ENCODE measurements around the gene GTF2A2. TPM values are rescaled to one million over a fixed set of nuclear protein-coding genes. Genes with fewer than 3 reads are reported as not detected.
"Not testable (repeated sequence)": the region's sequence is repeated elsewhere in the genome, so short reads cannot be mapped to it uniquely, and the experiment has no call there.

The GTF2A2 gene
- polyA plus RNA-seq (2013, experiment 1 of 2), result 115 TPM
- polyA plus RNA-seq (2013, experiment 2 of 2), result 141 TPM

GRCh38 chr15:59656897-59657634, at the start of gene GTF2A2:
GTF2A2 (minus strand) TSS chr15:59657515; CDS start chr15:59652277, 5,238 bp downstream.
- H3K36me3 ChIP-seq (ENCODE audit: control insufficient read depth, insufficient read depth, low read length), result peaks cover 68% of the 10 kb centered on the region
- H3K4me1 ChIP-seq (ENCODE audit: control insufficient read depth, insufficient read depth, low read length, poor library complexity, severe bottlenecking), result no peaks in the 10 kb centered on the region
- WGBS, 2 experiments (ENCODE audit: insufficient coverage in 2 of 2), result 0 to 1% methylated on average over 46 to 49 of the region's 59 CpGs
- peak within 1 kb of the TSS; percentile 83 for H3K4me3 ChIP-seq (ENCODE audit: extremely low read depth, insufficient read depth, low read length, poor library complexity, severe bottlenecking)
- H3K9me3 ChIP-seq (ENCODE audit: control insufficient read depth, low read length), result peaks cover 5% of the 10 kb centered on the region
- H3K27ac ChIP-seq (ENCODE audit: low read depth, low read length, severe bottlenecking), result peak within 1 kb of the TSS; percentile 77

- H3K36me3 ChIP-seq (ENCODE audit: control insufficient read depth, insufficient read depth, low read length), result no peaks in the 10 kb centered on the region
- no peak overlapping the region for H3K4me3 ChIP-seq (ENCODE audit: extremely low read depth, insufficient read depth, low read length, poor library complexity, severe bottlenecking)
- no peak overlapping the region for H3K27ac ChIP-seq (ENCODE audit: low read depth, low read length, severe bottlenecking)
- no peaks in the 10 kb centered on the region for H3K9me3 ChIP-seq (ENCODE audit: control insufficient read depth, low read length)
- 77 to 100% methylated on average over 1 to 5 of the region's 6 CpGs for WGBS, 2 experiments (ENCODE audit: insufficient coverage in 2 of 2)
- H3K4me1 ChIP-seq (ENCODE audit: control insufficient read depth, insufficient read depth, low read length, poor library complexity, severe bottlenecking), result no peaks in the 10 kb centered on the region
Measured at GRCh38 chr15:59703979-59704796, 46.9 kb upstream of the GTF2A2 start.

- H3K27ac ChIP-seq (ENCODE audit: low read depth, low read length, severe bottlenecking), result no peak overlapping the region
- H3K9me3 ChIP-seq (ENCODE audit: control insufficient read depth, low read length), result no peaks in the 10 kb centered on the region
- no peak overlapping the region for H3K4me3 ChIP-seq (ENCODE audit: extremely low read depth, insufficient read depth, low read length, poor library complexity, severe bottlenecking)
- no peaks in the 10 kb centered on the region for H3K36me3 ChIP-seq (ENCODE audit: control insufficient read depth, insufficient read depth, low read length)
- H3K4me1 ChIP-seq (ENCODE audit: control insufficient read depth, insufficient read depth, low read length, poor library complexity, severe bottlenecking), result no peaks in the 10 kb centered on the region
Measured at GRCh38 chr15:59702351-59702750, 45.0 kb upstream of the GTF2A2 start.

DNA sequence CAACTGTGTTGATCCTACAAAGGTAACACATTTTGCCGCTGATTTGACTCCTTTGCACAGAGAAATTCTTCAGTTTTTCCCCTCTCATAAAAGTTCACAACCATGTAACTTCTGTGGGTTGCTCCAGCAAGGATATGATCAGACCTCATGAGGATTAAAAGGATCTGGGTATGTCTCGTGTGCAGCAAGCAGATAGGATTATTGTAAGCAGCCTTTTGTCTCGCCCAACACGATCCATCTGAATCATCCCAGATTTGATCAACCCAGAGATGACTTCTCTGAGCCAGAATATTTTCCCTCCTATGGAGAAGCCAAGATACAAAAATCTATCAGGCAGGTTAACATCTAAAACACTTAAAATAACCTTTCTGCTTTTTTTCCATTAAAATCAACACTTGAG, 44.6 kb upstream of the GTF2A2 start:
- no peaks in the 10 kb centered on the region for H3K36me3 ChIP-seq (ENCODE audit: control insufficient read depth, insufficient read depth, low read length)
- H3K4me3 ChIP-seq (ENCODE audit: extremely low read depth, insufficient read depth, low read length, poor library complexity, severe bottlenecking), result no peak overlapping the region
- H3K27ac ChIP-seq (ENCODE audit: low read depth, low read length, severe bottlenecking), result no peak overlapping the region
- H3K4me1 ChIP-seq (ENCODE audit: control insufficient read depth, insufficient read depth, low read length, poor library complexity, severe bottlenecking), result no peaks in the 10 kb centered on the region
- no peaks in the 10 kb centered on the region for H3K9me3 ChIP-seq (ENCODE audit: control insufficient read depth, low read length)
- 97 to 100% methylated on average over 1 to 3 of the region's 4 CpGs for WGBS, 2 experiments (ENCODE audit: insufficient coverage in 2 of 2)

DNA sequence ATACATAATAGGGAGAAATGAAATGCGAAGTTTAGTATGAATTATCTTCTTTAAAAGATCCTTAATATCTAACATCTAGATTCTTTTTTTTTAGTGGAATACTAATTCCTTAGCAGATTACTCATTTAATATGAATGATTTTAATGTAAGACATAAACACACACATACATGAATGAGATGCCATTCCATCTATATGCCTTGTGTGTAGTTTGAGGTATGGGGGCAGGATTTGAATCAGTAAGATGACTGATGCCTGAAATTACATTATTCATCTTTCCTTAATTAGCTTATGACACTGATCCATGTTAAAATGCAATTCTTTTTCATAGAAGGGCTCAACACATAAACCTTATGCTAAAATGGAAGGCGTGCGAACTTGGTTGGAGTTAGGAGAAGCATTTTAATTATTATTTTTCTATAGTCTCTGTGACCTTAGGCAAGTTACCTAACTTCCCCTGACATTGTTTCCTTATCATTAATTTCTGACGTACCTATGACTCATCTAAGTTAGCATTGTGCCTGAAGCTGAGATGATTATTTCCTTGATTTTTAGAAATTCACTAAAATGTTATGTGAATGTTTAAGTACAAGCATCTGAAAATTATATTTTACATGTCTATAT, 42.6 kb upstream of the GTF2A2 start:
- Histone ChIP-seq H3K4me1 (ENCODE audit: control insufficient read depth, insufficient read depth, low read length, poor library complexity, severe bottlenecking) (no peaks in the 10 kb centered on the region), H3K27ac (ENCODE audit: low read depth, low read length, severe bottlenecking) (no peak overlapping the region), H3K4me3 (ENCODE audit: extremely low read depth, insufficient read depth, low read length, poor library complexity, severe bottlenecking) (no peak overlapping the region), H3K36me3 (ENCODE audit: control insufficient read depth, insufficient read depth, low read length) (no peaks in the 10 kb centered on the region), H3K9me3 (ENCODE audit: control insufficient read depth, low read length) (no peaks in the 10 kb centered on the region)
- no CpG with 5 or more reads among the region's 4 CpGs for WGBS, 2 experiments (ENCODE audit: insufficient coverage in 2 of 2)

DNA sequence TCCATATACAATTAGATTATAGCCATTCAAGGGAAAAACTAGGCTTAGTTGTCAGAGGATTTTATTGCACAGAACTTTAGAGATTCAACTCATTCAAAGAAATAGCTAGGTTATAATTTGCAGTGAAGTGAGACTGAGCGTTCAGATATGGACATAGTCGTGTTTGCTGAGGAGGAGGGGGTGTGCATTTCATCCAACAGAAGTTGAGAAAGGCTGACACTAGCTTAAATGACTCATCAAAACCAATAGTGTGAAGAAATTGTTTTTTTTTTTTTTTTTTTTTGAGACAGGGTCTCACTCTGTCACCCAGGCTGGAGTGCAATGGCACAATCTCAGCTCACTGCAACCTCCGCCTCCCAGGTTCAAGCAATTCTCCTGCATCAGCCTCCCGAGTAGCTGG, 40.8 kb upstream of the GTF2A2 start:
- not testable (repeated sequence) for H3K9me3 ChIP-seq (ENCODE audit: control insufficient read depth, low read length); H3K4me3 ChIP-seq (ENCODE audit: extremely low read depth, insufficient read depth, low read length, poor library complexity, severe bottlenecking); H3K36me3 ChIP-seq (ENCODE audit: control insufficient read depth, insufficient read depth, low read length); H3K27ac ChIP-seq (ENCODE audit: low read depth, low read length, severe bottlenecking); H3K4me1 ChIP-seq (ENCODE audit: control insufficient read depth, insufficient read depth, low read length, poor library complexity, severe bottlenecking)
- WGBS, 2 experiments (ENCODE audit: insufficient coverage in 2 of 2), result 100% methylated on average over 2 of the region's 4 CpGs; no CpG with 5 or more reads in 1 of the 2 experiments

DNA sequence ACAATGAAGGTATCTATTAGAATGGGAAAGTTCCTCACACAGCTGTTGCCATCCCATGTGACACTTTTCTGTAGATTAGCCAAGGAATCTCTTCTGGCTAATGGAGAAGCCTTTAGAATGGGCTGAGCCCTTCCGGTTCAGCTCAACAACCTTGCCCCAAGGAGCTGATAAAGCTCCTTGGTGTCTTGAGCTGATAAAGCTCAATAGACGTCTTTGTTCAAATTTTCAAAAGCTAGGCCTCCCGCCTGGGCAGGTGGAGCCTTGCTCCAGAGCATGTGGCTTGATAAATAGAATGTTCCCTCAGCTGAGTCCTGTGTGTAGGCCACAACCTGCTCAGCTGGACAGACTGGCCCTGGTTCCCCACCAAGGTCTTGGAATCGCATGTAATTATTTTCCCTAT, 39.0 kb upstream of the GTF2A2 start:
- no peak overlapping the region for H3K4me3 ChIP-seq (ENCODE audit: extremely low read depth, insufficient read depth, low read length, poor library complexity, severe bottlenecking)
- H3K9me3 ChIP-seq (ENCODE audit: control insufficient read depth, low read length), result no peaks in the 10 kb centered on the region
- WGBS, 2 experiments (ENCODE audit: insufficient coverage in 2 of 2), result 79 to 83% methylated on average over 3 to 4 of the region's 4 CpGs
- H3K27ac ChIP-seq (ENCODE audit: low read depth, low read length, severe bottlenecking), result no peak overlapping the region
- H3K4me1 ChIP-seq (ENCODE audit: control insufficient read depth, insufficient read depth, low read length, poor library complexity, severe bottlenecking), result no peaks in the 10 kb centered on the region
- no peaks in the 10 kb centered on the region for H3K36me3 ChIP-seq (ENCODE audit: control insufficient read depth, insufficient read depth, low read length)

DNA sequence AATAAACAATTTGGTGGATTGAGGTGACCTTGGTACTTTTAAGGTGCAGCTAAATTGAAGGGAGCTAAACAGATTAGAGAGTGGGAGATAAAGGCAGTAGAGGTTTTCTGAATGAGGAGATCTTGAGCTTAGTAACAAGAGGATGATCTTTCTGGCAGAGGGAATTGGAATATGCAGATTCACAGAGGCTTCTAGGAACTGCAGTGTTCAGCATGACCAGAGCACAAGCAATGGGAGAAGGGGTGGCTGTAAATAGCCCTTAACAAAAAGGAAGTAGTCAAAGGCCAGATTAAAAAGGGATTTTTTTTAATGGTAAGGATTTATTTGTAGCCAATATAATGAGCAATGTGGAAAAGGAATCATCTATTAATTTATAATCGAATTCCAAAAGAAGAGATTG, 37.5 kb upstream of the GTF2A2 start:
- Histone ChIP-seq H3K36me3 (ENCODE audit: control insufficient read depth, insufficient read depth, low read length) (no peaks in the 10 kb centered on the region), H3K4me1 (ENCODE audit: control insufficient read depth, insufficient read depth, low read length, poor library complexity, severe bottlenecking) (no peaks in the 10 kb centered on the region), H3K4me3 (ENCODE audit: extremely low read depth, insufficient read depth, low read length, poor library complexity, severe bottlenecking) (no peak overlapping the region), H3K9me3 (ENCODE audit: control insufficient read depth, low read length) (no peaks in the 10 kb centered on the region), H3K27ac (ENCODE audit: low read depth, low read length, severe bottlenecking) (no peak overlapping the region)
- WGBS, 2 experiments (ENCODE audit: insufficient coverage in 2 of 2), result 91% methylated on average over 1 of the region's 1 CpG; no CpG with 5 or more reads in 1 of the 2 experiments

DNA sequence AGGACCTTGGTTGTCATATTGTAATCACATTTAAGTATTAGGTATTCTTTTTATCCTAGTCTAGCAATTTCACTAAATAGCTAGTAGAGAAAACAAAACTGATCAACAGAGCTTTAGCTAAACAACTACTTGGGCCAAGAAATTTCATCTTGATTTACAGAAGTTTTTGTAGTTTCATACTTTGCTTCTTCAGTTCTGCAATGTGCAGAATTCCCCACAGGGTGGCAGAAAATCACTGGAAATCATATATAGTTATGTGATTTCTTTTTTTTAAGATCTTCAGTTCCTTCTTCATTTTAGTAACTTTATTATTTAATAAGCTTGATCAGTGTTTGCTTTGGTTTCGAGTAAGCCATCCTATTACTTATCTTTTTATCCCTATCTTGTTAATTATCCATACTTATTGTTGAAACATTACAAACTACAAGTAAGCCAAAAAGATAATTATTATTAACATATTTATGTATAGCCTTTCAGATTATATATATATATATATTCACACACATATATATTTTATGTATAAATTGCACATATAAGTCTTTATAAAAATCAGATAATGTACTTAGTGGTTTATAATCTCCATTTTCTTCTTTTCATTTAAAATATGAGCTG, 34.0 kb upstream of the GTF2A2 start:
- Histone ChIP-seq H3K4me1 (ENCODE audit: control insufficient read depth, insufficient read depth, low read length, poor library complexity, severe bottlenecking) (peaks cover 10% of the 10 kb centered on the region), H3K9me3 (ENCODE audit: control insufficient read depth, low read length) (no peaks in the 10 kb centered on the region)
- no CpG with 5 or more reads among the region's 1 CpG for WGBS, 2 experiments (ENCODE audit: insufficient coverage in 2 of 2)

GRCh38 chr15:59689626-59690236, 32.4 kb upstream of the GTF2A2 start:
- WGBS, 2 experiments (ENCODE audit: insufficient coverage in 2 of 2), result 5 to 6% methylated on average over 19 to 22 of the region's 25 CpGs

More for the DNA sequence above, 34.0 kb upstream of the GTF2A2 start:
- Histone ChIP-seq H3K4me3 (ENCODE audit: extremely low read depth, insufficient read depth, low read length, poor library complexity, severe bottlenecking) (no peak overlapping the region), H3K36me3 (ENCODE audit: control insufficient read depth, insufficient read depth, low read length) (peaks cover 10% of the 10 kb centered on the region), H3K27ac (ENCODE audit: low read depth, low read length, severe bottlenecking) (no peak overlapping the region)

More at GRCh38 chr15:59689626-59690236, 32.4 kb upstream of the GTF2A2 start:
- H3K4me3 ChIP-seq (ENCODE audit: extremely low read depth, insufficient read depth, low read length, poor library complexity, severe bottlenecking), result peak overlapping the region; percentile 96
- peaks cover 25% of the 10 kb centered on the region for H3K36me3 ChIP-seq (ENCODE audit: control insufficient read depth, insufficient read depth, low read length)
- no peaks in the 10 kb centered on the region for H3K9me3 ChIP-seq (ENCODE audit: control insufficient read depth, low read length)
- H3K27ac ChIP-seq (ENCODE audit: low read depth, low read length, severe bottlenecking), result peak overlapping the region; percentile 99
- peaks cover 14% of the 10 kb centered on the region for H3K4me1 ChIP-seq (ENCODE audit: control insufficient read depth, insufficient read depth, low read length, poor library complexity, severe bottlenecking)
